LNCAP (cell line): ENCODE data around the gene ARHGEF37.

Experiments used
- TF ChIP-seq, protein P1 (sequence below): fragments of 450-650 bp; IDR thresholded peaks from 2 replicates; pipeline ENCODE4 v1.5.1; 2017; ENCODE audit warnings: mild to moderate bottlenecking

The ARHGEF37 gene

DNA sequence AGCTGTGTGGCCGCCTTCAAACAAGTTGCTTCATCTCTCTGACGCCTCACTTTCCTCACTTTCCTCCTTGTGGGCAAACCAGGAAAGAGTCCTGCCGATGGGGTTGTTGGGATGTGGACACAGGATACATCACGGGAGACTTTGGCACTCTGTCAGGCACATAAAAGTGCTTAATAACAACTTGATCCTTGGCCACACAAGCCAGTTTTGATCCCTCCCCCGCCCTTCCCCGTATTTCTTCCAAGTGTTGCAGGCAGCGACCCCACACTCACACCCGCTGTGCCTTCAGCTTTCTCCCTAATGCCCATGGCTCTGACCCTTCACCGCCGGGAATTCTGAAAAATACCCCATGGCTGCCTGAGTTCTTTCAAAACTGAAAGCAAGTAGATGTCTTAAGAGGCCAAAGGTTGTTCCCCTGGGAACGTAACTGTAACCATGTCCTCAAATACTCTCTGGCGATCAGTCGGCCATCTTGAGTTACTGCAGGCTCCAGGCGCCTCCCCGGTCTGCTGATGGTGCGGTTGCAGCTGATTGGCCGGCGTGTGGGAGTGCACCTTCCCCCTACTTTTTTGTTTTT lies 59.8 kb downstream of the ARHGEF37 start:
- TF ChIP-seq, protein P1, sequence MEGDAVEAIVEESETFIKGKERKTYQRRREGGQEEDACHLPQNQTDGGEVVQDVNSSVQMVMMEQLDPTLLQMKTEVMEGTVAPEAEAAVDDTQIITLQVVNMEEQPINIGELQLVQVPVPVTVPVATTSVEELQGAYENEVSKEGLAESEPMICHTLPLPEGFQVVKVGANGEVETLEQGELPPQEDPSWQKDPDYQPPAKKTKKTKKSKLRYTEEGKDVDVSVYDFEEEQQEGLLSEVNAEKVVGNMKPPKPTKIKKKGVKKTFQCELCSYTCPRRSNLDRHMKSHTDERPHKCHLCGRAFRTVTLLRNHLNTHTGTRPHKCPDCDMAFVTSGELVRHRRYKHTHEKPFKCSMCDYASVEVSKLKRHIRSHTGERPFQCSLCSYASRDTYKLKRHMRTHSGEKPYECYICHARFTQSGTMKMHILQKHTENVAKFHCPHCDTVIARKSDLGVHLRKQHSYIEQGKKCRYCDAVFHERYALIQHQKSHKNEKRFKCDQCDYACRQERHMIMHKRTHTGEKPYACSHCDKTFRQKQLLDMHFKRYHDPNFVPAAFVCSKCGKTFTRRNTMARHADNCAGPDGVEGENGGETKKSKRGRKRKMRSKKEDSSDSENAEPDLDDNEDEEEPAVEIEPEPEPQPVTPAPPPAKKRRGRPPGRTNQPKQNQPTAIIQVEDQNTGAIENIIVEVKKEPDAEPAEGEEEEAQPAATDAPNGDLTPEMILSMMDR = no peak

DNA sequence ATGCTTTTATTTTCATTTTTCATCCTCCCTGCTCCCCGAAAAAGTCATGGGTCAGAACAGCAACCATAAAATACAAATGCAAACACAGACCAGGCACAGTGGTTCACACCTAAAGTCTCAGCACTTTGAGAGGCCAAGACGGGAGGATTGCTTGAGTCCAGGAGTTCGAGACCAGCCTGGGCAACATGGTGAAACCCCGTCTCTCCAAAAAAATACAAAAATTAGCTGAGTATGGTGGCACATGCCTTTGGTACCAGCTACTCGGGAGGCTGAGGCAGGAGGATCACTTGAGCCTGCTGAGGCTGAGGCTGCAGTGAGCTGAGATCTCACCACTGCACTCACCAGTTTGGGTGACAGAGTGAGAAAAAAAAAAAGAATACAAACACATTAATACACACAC lies 60.3 kb downstream of the ARHGEF37 start:
- TF ChIP-seq, protein P1 = no peak

DNA sequence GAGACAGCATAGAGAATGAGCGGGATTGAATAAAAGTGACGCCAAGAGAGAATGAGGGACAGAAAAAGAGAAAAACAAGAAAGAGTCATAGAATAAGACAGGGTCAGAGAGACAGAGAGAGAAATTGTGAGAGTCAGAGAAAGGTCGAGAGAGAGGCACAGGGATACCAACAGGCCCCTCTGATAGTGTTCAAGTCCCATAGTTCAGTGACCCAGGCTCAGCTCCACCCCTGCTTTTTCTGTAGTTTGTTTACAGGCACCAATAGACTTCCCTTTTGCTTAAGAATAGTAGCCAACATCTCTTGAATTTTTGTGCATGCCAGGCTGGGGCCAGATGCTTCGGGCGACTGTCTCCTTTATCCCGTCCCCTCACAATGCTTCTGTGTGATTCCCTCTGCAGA lies 62.5 kb downstream of the ARHGEF37 start:
- TF ChIP-seq, protein P1 = no peak

DNA sequence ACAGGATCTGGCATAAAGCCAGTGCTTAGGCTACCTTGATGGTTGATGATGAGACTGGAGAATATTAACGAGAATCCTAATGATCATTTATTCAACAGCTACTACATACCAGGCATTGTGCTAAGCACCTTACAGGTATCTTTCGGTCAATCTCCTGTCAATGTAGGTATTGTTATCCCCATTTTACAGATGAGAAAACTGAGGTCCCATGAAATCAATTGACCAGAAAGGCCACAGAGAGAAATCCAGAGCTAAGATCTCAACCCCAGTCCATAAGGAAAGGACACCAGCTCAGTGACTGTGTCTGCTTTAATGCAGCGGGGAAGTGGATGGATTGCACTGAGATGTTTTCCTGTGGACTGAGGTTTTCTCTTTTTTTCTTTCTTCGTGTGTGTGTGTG lies 63.3 kb downstream of the ARHGEF37 start:
- TF ChIP-seq, protein P1 = no peak

DNA sequence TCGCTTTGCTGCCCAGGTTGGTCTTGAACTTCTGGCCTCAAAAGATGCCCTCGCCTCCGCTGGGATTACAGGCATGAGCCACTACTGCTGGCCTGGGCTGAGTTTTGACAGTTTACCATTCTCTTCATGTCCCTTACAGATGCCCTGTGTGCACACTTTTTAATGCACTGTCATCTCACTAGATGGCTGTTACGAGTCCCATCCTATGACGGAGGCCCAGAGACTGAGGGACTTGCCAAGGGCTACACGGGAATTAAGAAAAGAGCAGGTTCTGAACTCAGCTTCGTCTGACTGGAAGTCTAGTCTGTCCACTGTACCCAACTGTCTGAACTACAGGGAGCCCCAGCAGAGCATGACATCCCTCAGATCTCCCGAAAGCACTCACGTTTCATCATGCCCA lies 63.9 kb downstream of the ARHGEF37 start:
- TF ChIP-seq, protein P1 = no peak

DNA sequence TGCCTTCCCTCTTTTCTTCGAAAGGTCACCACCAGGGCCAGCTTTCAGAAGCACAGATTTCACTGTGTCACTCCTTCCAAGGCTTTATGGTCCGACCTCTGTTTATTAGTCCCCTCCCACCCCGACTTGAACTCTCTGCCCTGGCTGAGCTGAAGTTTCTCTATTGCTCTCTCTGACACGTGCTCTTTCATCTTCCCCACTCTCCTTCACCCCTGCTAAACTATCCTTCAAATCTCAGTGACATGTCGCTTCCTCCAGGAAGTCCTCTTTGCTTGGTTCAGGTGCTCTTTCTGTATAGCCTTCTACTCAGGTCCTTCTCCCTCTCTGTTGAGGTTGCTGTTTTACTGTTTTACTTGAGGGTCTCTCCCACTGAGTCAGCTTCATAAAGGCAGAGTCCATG lies 64.4 kb downstream of the ARHGEF37 start:
- TF ChIP-seq, protein P1 = no peak

DNA sequence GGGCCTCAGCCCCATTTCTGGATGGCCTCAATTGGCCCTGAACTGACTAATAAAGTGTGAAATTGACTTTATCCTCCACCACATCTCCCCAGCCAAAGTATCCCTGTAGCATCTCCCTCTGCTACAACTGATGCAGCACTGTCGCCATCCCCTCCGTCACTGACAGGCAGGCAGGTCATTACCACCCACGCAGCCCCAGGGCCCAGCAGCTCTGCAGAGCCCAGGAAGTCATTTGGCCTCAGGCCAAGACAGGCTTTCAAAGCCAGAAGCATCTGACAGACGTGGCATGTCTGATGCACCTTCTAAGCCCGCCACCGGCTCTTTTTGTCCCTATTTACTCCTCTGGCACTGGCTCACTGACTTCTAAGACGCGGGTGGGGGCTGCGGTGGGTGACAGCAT lies 65.3 kb downstream of the ARHGEF37 start:
- TF ChIP-seq, protein P1 = no peak

DNA sequence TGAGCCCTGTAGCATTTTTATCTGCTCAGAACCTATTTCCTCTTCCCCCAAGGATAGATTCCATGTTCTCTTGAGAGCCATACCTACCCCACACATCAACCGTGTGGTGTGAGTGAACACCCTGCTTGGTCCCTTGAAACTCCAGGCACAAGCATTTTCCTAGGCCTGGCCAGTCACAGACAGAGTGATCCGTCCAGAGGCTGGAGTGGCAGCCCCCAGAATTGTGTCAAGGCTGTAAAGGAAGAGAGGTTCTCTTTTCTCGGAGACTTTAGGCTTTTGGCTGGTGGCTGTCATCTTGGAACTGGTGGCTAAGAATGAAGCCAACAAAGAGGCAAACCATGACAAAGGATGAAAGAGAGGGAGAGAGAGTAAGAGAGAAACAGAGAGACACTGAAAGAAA lies 66.0 kb downstream of the ARHGEF37 start:
- TF ChIP-seq, protein P1 = no peak
